ENCODE results near the gene MMP1.
"Not testable (repeated sequence)": the region's sequence is repeated elsewhere in the genome, so short reads cannot be mapped to it uniquely, and the experiment has no call there.

MMP1 gene

DNA sequence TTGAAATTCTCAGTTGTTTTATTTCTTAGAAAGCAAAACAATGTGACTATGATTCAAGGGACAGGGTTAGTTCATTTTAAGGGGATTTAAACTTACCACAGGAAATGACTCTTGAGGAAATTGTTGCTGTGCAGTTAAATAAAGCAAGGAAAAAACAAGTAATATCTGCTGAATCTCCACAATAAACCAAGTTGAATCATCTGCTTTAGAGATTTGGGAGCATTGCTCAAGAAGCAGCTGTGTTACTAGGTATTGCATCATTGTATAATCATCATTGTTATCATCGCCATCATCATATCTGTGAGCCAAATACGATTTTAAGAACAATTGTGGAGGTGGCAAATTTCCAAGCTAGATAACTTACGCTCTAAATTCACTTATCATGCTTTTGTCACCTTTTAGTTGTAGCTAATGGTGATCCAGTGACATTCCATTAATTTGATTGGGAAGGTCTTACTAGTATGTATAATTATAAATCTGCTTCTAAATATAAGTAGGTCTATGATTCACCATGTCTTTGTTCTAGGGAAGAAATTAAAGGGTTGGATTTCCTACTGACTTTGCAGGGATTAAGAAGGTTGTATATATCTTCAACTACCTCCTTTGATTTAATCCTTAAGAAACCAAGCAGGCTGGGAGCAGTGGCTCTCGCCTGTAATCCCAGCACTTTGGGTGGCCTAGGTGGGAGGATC is 37.5 kb downstream of the MMP1 start:
- DNase-seq, result peak; percentile 7

DNA sequence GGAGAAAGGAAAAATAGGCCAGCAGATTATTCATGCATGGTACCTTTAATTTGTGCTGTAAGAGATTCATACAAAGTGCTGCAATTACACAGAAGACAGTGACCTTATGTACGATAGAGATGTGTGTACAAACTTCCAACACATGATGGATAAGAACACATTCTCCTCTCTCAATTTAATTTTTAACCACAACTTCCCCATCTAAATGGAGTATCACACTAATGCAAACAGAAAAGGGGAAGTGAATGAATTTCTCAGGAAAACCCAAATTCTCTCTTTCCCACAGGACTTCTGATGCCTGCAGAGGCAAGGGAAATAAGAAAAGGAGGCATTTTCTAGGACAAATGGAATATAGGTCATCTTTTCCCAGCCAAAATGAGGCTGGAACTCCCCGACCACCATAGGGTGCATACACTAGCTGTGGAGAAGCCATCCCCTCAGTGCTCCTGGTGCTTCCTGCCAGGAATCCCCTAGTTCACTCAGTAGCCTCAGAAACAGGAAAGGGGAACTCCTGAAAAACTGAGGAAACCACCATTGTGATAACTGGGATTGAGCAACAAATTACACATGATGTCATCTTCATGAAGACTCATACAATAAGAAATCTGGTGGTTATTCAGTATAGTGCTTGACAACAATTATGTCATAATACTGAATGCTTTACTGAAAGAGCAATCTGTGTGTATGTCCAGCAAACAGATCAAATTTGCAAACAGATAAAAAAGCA is 40.0 kb downstream of the MMP1 start:
- no peak for DNase-seq

DNA sequence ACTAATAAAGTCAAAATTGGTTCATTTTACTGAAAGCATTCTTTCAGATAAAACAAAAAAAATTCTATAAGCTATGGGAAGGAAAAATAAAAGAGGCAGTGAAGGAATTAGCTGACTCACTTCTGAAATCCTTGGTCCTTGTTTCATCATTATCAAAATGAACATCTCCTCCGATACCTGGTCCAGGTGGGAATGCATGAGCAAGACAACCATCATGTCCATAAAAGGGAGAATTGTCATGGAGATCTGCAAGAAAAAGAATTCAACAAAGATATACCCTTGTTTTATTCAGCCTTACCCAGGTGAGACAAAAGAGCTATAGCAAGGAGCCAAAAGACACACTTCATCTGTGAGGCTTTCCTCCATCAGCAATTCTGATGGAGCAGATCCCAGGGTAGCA is 44.7 kb downstream of the MMP1 start:
- no peak for DNase-seq

DNA sequence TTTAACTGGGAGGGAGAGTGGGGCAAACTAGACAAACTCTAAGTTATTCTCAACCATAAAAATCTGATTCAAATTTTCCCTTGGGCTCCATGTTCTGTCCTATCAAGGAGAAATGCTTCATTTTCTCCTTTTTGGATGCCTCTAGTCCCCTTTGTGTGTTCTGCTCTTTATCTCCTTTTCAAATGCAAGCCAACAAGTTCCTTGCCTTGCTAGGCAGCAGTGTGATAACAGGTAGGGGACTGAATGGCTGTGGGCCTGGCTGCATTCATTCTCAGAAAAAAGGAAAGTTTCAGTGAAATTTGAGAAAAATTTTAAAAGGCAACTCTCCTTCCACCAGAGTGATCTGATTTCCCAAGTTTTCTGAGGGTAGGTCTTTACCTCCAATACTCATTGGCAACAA is 46.3 kb downstream of the MMP1 start:
- no peak for DNase-seq

DNA sequence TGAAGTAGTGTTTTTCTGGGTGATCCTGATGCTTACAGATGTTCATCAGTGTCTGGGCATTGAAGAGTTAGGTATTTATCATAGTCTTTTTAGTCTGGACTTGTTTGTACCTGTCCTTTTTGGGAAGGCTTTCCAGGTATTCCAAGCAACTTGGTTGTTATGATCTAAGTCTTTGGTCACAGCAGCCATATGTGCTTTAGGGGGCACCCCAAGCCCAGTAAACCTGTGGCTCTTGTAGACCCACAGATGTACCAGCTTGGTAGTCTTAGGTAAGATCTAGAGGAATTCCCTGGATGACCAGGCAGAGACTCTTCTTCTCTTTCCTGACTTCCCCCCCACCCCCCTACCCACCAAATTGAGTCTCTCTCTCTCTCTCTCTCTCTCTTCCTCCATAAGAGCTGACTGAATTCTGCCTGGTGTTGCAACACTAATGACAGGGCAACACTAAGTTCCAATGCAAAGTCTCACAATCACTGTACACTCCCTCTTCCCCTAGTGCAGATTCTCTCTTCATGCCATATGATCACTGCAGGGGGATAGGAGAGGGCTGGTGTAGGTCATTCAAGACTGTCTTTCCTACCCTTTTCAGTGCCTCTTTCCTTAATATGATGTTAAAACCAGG is 48.7 kb downstream of the MMP1 start:
- no peak for DNase-seq

DNA sequence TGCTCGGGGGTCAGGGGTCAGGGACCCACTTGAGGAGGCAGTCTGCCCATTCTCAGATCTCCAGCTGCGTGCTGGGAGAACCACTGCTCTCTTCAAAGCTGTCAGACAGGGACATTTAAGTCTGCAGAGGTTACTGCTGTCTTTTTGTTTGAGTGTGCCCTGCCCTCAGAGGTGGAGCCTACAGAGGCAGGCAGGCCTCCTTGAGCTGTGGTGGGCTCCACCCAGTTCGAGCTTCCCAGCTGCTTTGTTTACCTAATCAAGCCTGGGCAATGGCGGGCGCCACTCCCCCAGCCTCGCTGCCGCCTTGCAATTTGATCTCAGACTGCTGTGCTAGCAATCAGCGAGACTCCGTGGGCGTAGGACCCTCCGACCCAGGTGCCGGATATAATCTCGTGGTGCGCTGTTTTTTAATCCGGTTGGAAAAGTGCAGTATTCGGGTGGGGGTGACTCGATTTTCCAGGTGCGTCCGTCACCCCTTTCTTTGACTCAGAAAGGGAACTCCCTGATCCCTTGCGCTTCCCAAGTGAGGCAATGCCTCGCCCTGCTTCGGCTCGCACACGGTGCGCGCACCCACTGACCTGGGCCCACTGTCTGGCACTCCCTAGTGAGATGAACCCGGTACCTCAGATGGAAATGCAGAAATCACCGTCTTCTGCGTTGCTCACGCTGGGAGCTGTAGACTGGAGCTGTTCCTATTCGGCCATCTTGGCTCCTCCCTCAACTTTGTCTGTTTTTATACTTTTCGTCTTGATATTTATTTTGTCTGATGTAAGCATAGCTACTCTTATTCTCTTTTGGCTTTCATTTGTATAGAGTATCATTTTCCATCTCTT is 51.0 kb downstream of the MMP1 start:
- DNase-seq, result not testable (repeated sequence)
